Stimulated activated naive CD4-positive, alpha-beta T cell treated with Interleukin-2 at 50 U/mL for 16 hours (primary cell): ENCODE measurements around the gene FSHB.
"Not testable (repeated sequence)": the region's sequence is repeated elsewhere in the genome, so short reads cannot be mapped to it uniquely, and the experiment has no call there.

Experiments used
- DNase-seq: peaks from one replicate; lab custom pipeline; 2025; lab: John Stamatoyannopoulos, UW

FSHB gene

GRCh38 chr11:30268638-30269037, 37.8 kb downstream of the FSHB start:
- not testable (repeated sequence) for DNase-seq

- DNase-seq, result no peak
Measured at GRCh38 chr11:30270671-30271070, 39.9 kb downstream of the FSHB start.

- no peak for DNase-seq
Measured at GRCh38 chr11:30277176-30277575, 46.4 kb downstream of the FSHB start.

GRCh38 chr11:30279796-30280195, 49.0 kb downstream of the FSHB start:
- DNase-seq, result no peak

GRCh38 chr11:30281476-30282288, 50.9 kb downstream of the FSHB start:
- no peak for DNase-seq

GRCh38 chr11:30282289-30282631, 51.4 kb downstream of the FSHB start:
- DNase-seq, result no peak
